Pancreas (tissue), 10 donors: Measurements from ENCODE around the gene ROR1. TPM values are rescaled to one million over a fixed set of nuclear protein-coding genes. Genes with fewer than 3 reads are reported as not detected.

Experiments
- ATAC-seq, 4 donors: fragments of 200-7000 bp; cut with Tn5 transposase; one replicate each; pipeline versions ENCODE4 v1.8.0 to v1.9.1; 2020; ENCODE audit warnings: mild to moderate bottlenecking in 4 of 4, moderate library complexity in 4 of 4
- DNase-seq, 6 donors: peaks; one replicate each; pipeline ENCODE4 v3.0.0-alpha.2; 2020
- FAIRE-seq: peaks from 2 replicates; lab custom pipeline; 2012; peaks lifted over from hg19 to GRCh38; lab: Jason Lieb, UNC
- H3K27ac ChIP-seq, 4 donors: fragments of 200-600 bp; sonication (generic); 1 replicate in 3 of 4; 2 replicates in 1 of 4; pipeline versions ENCODE4 v1.5.0 to v1.8.0; 2020
- H3K27me3 ChIP-seq, 4 donors: fragments of 200-600 bp; one replicate each; pipeline ENCODE4 v1.8.0; 2021
- H3K36me3 ChIP-seq, 3 donors: fragments of 200-600 bp; sonication (generic) in 1 of 3; one replicate each; pipeline versions ENCODE4 v1.5.0 to v1.8.0; 2020 to 2021
- H3K4me1 ChIP-seq, 3 donors: fragments of 200-600 bp; one replicate each; pipeline ENCODE4 v1.8.0; 2021
- H3K4me3 ChIP-seq, 4 donors: fragments of 200-600 bp; sonication (generic) in 2 of 4; one replicate each; pipeline versions ENCODE4 v1.5.0 to v1.8.0; 2020 to 2021
- H3K9me3 ChIP-seq, 4 donors: fragments of 200-600 bp; one replicate each; pipeline ENCODE4 v1.8.0; 2021
- CTCF ChIP-seq, 4 donors: fragments of 200-600 bp; sonication (generic) in 3 of 4; IDR thresholded peaks; one replicate each; pipeline versions ENCODE4 v1.5.0 to v1.8.0; 2021; ENCODE audit warnings: antibody characterized with exemption in 4 of 4
- WGBS, 2 donors: extraction: QIAGEN DNeasy Blood & Tissue Kit; methylation state at CpG; one replicate each; pipeline ENCODE4 v1.1.7; 2013; 5-methylcytosine and 5-hydroxymethylcytosine counted together
- intact Hi-C, 3 donors: fragments of 100-400 bp; cut with DNase I; formaldehyde crosslinking; loops; one replicate each; pipeline versions ENCODE4 v1.11.1 to v1.14.2; 2022
- polyA plus RNA-seq, 2 donors: library from polyadenylated mRNA; stranded (reverse); fragments of 200-250 nt; gene quantifications; one replicate each; pipeline ENCODE4 v1.2.3, GENCODE V29; 2013
- total RNA-seq, 6 donors: library from RNA; stranded (reverse); fragmentation: NEBNext Ultra II Directional in 4 of 6; extraction: Animal tissue kit (Norgen Biotek cat#: 25700) in 4 of 6; gene quantifications; one replicate each; pipeline versions ENCODE4 v1.2.1 to v1.2.4, GENCODE V29; 2021 to 2023
- donor health status: healthy with polysubstance abuse.
- donor health status: DM: no; HTN: no; CAD: no; lungs with moderate emphysema.
- donor health status: DM: no; HTN: no; CAD: no.
- donor health status: control.
- donor health status: control.
- donor health status: Bipolar disorder and iron deficiency.
- donor health status: DM: yes; HTN: yes; CAD: no.
- donor health status: DM: no; HTN: no; CAD: no.
- donor health status: DM: no; HTN: no; CAD: no.
- donor health status: DM: yes; HTN: yes; CAD: no.

Gene ROR1
- total and polyA plus RNA-seq, 8 donors: 1.3 to 18.5 (median 7.3) TPM

DNA sequence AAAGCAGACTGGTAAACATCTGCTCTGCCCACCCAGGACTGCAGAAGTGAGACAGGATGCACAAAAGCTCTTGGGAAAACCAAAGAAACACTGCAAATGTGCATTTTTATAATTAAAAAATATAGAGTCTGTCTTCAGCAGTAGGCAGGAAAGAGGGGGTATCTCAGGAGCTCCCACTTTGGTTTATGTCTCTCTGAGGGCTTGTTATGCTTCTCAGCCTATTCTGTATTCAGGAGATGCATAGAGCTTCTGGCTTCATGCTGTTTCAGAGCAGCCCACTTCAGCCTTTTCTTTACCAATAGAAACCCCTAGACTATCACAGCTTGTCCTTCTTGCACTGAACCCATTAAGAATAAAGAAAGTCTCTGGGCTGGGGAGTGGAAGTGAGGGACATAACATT is 148.0 kb downstream of the ROR1 start:
- H3K27ac ChIP-seq: peak overlapping the region in 1 of 4 donors; percentile 9
- no peak for ATAC-seq
- no peaks in the 10 kb centered on the region for H3K9me3 ChIP-seq
- no peak for DNase-seq
- TF ChIP-seq CTCF (IDR thresholded peaks at IDR 0.05): no peak
- no peaks in the 10 kb centered on the region for H3K27me3 ChIP-seq
- FAIRE-seq: no peak
- H3K4me1 ChIP-seq: peaks cover 34 to 57% (median 40%) of the 10 kb centered on the region in 3 donors
- no peak overlapping the region for H3K4me3 ChIP-seq
- intact Hi-C loops: no loop called here
- no peaks in the 10 kb centered on the region for H3K36me3 ChIP-seq

DNA sequence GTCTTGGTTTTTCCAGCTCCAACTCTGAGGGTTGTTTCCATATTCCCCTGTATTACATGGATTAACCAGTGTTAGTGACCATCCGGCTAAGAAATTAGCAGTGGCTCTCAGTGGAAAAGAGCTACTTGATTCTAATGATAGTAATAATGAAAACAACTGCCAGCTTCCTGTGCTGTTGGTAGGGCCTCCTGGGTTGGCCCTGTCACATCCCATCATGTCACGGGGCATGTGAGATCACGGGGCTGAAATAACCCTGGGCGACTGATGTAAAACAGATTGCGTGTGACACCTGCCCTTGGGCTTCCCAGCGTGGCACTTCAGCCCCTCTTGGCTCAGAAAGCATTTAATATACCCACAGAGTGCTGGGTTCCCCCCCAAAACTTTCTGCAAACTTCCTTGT is 149.0 kb downstream of the ROR1 start:
- FAIRE-seq (no peak), ATAC-seq (peak in 3 of 4 donors; percentile 10 to 52 (median 38)), DNase-seq (peak in 1 of 6 donors; percentile 31)
- no peak for TF ChIP-seq CTCF (IDR thresholded peaks at IDR 0.05)
- intact Hi-C loops: no loop called here
- WGBS, 2 donors: 57 to 62% methylated on average over 6 of the region's 6 CpGs
- no peaks in the 10 kb centered on the region for H3K9me3 ChIP-seq
- H3K27me3 ChIP-seq: no peaks in the 10 kb centered on the region
- no peak overlapping the region for H3K4me3 ChIP-seq
- H3K4me1 ChIP-seq: peaks cover 24 to 48% (median 29%) of the 10 kb centered on the region in 3 donors
- peak overlapping the region in 1 of 4 donors; percentile 12 for H3K27ac ChIP-seq
- no peaks in the 10 kb centered on the region for H3K36me3 ChIP-seq

- Histone ChIP-seq H3K4me1 (peaks cover 23 to 46% (median 29%) of the 10 kb centered on the region in 3 donors), H3K36me3 (no peaks in the 10 kb centered on the region), H3K4me3 (no peak overlapping the region), H3K27me3 (no peaks in the 10 kb centered on the region), H3K27ac (peak overlapping the region in 1 of 4 donors; percentile 12), H3K9me3 (no peaks in the 10 kb centered on the region)
- intact Hi-C loops: no loop called here
- ATAC-seq (no peak), FAIRE-seq (no peak), DNase-seq (no peak)
- WGBS, 2 donors: 87 to 89% methylated on average over 2 of the region's 2 CpGs
- no peak for TF ChIP-seq CTCF (IDR thresholded peaks at IDR 0.05)
Observed at GRCh38 chr1:63923302-63923701, 149.5 kb downstream of the ROR1 start.

DNA sequence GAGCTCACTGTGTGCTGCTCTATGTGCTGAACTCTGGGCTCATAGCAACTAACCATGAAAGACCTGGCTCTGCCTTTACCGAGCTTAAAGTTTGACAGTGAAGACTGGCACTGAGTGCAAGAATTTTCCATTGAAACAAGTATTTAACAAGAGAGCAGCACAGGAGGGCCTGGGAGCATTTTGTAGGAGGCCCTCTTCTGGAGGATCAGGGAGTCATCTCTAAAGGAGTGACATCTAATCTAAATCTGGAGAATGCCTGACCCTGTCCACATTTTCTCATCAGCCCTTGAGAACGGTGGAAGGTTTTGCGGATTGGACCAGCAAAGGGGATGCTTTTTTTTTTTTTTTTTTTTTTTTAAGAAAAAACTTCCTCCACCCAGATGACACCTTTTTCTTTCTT is 150.8 kb downstream of the ROR1 start:
- TF ChIP-seq CTCF (IDR thresholded peaks at IDR 0.05): no peak
- Histone ChIP-seq H3K27ac (no peak overlapping the region), H3K4me3 (no peak overlapping the region), H3K36me3 (no peaks in the 10 kb centered on the region), H3K9me3 (no peaks in the 10 kb centered on the region), H3K4me1 (peaks cover 28 to 39% (median 29%) of the 10 kb centered on the region in 3 donors), H3K27me3 (no peaks in the 10 kb centered on the region)
- intact Hi-C loops: no loop called here
- ATAC-seq (no peak), FAIRE-seq (no peak), DNase-seq (no peak)
- 79 to 84% methylated on average over 3 of the region's 3 CpGs for WGBS, 2 donors

- H3K27ac ChIP-seq: peak overlapping the region in 2 of 4 donors; percentile 6
- no peak for FAIRE-seq
- peak; percentile 70 to 97 (median 88) for ATAC-seq
- no peak for TF ChIP-seq CTCF (IDR thresholded peaks at IDR 0.05)
- no peak overlapping the region for H3K4me3 ChIP-seq
- H3K27me3 ChIP-seq: no peaks in the 10 kb centered on the region
- H3K36me3 ChIP-seq: no peaks in the 10 kb centered on the region
- peaks cover 10 to 14% (median 12%) of the 10 kb centered on the region in 3 donors for H3K4me1 ChIP-seq
- H3K9me3 ChIP-seq: no peaks in the 10 kb centered on the region
- DNase-seq: peak in 3 of 6 donors; percentile 40 to 52 (median 48)
- WGBS, 2 donors: 56 to 57% methylated on average over 7 of the region's 7 CpGs
- intact Hi-C loops: no loop called here
Observed at GRCh38 chr1:63928186-63929105, 154.6 kb downstream of the ROR1 start.
